HepG2 (cell line): Measurements from ENCODE around the gene P3H4. TPM values are rescaled to one million over a fixed set of nuclear protein-coding genes. Genes with fewer than 3 reads are reported as not detected.

Source experiments
- ARID2 ChIP-seq: sonication (generic); formaldehyde crosslinking; IDR thresholded peaks from 2 replicates; pipeline ENCODE4 v1.8.1; 2022; ENCODE audit warnings: mild to moderate bottlenecking, missing genetic modification reagents, borderline replicate concordance
- CEBPG ChIP-seq: IDR thresholded peaks from 2 replicates; pipeline ENCODE4 v1.6.1; 2016
- CENPBD1 ChIP-seq: sonication (generic); formaldehyde crosslinking; IDR thresholded peaks from 2 replicates; pipeline ENCODE4 v1.8.0; 2022; ENCODE audit warnings: missing genetic modification reagents, low read depth, mild to moderate bottlenecking, borderline replicate concordance
- CENPT ChIP-seq: sonication (generic); formaldehyde crosslinking; IDR thresholded peaks from 2 replicates; pipeline ENCODE4 v1.8.0; 2022; ENCODE audit warnings: low read depth, mild to moderate bottlenecking, moderate library complexity, missing genetic modification reagents
- CHD2 ChIP-seq: IDR thresholded peaks from 2 replicates; pipeline ENCODE4 v1.6.1; 2011; ENCODE audit warnings: low read depth, low read length, improper control_type of control experiment
- FIP1L1 ChIP-seq: fragments of 200-400 bp; formaldehyde crosslinking; IDR thresholded peaks from 2 replicates; pipeline ENCODE4 v1.6.1; 2018; ENCODE audit warnings: low read depth, mild to moderate bottlenecking, low read length, moderate library complexity, borderline replicate concordance; ENCODE audit not compliant: insufficient read depth
- GTF3A ChIP-seq: sonication (generic); formaldehyde crosslinking; conservative IDR thresholded peaks from 2 replicates; pipeline ENCODE4 v1.4.0; 2020; ENCODE audit warnings: mild to moderate bottlenecking, missing genetic modification reagents
- PBX2 ChIP-seq: IDR thresholded peaks from 2 replicates; pipeline ENCODE4 v1.6.1; 2016; ENCODE audit warnings: control low read depth
- POLR2A ChIP-seq, 2 experiments: IDR thresholded peaks; 2 replicates each; pipeline ENCODE4 v1.6.1; 2011; ENCODE audit warnings: low read depth in 2 of 2, low read length in 2 of 2, mild to moderate bottlenecking in 1 of 2, moderate library complexity in 1 of 2; ENCODE audit not compliant: insufficient read depth in 1 of 2
- RBFOX2 ChIP-seq: fragments of 200-400 bp; formaldehyde crosslinking; IDR thresholded peaks from 2 replicates; pipeline ENCODE4 v1.6.1; 2017; ENCODE audit warnings: low read depth, mild to moderate bottlenecking, low read length
- RORA ChIP-seq: sonication (generic); formaldehyde crosslinking; IDR thresholded peaks from 2 replicates; pipeline ENCODE4 v1.5.0; 2020; ENCODE audit warnings: mild to moderate bottlenecking, missing genetic modification reagents, moderate library complexity
- SP4 ChIP-seq: sonication (generic); formaldehyde crosslinking; IDR thresholded peaks from 2 replicates; pipeline ENCODE4 v1.8.1; 2023; ENCODE audit warnings: mild to moderate bottlenecking, missing genetic modification reagents
- ZBTB42 ChIP-seq: sonication (generic); formaldehyde crosslinking; IDR thresholded peaks from 2 replicates; pipeline ENCODE4 v1.5.0; 2020; ENCODE audit warnings: mild to moderate bottlenecking, missing genetic modification reagents
- ZNF230 ChIP-seq: sonication (generic); formaldehyde crosslinking; IDR thresholded peaks from 2 replicates; pipeline ENCODE4 v1.4.0; 2020; ENCODE audit warnings: mild to moderate bottlenecking, missing genetic modification reagents
- ZNF543 ChIP-seq: sonication (generic); formaldehyde crosslinking; IDR thresholded peaks from 2 replicates; pipeline ENCODE4 v1.4.0; 2020; ENCODE audit warnings: mild to moderate bottlenecking, missing genetic modification reagents
- ZNF563 ChIP-seq: sonication (generic); formaldehyde crosslinking; IDR thresholded peaks from 2 replicates; pipeline ENCODE4 v1.8.0; 2022; ENCODE audit warnings: mild to moderate bottlenecking, moderate library complexity, missing genetic modification reagents
- ZNF639 ChIP-seq: conservative IDR thresholded peaks from 2 replicates; pipeline ENCODE4 v1.6.1; 2018; ENCODE audit warnings: missing genetic modification reagents
- polyA plus RNA-seq, 8 experiments: library from polyadenylated mRNA; depleted of rRNA in 3 of 8; stranded (reverse) in 7 of 8; unstranded in 1 of 8; fragments of >200 nt; fragmentation: Illumina TruSeq in 4 of 8; extraction: Trizol in 4 of 8; gene quantifications; 2 replicates each; pipeline versions ENCODE4 v1.2.1 to v1.2.3, GENCODE V29; 2011 to 2016; ENCODE audit warnings: low read depth in 4 of 8, missing spikeins in 1 of 8, mixed read lengths in 1 of 8; ENCODE audit not compliant: insufficient read depth in 1 of 8
- total RNA-seq, 5 experiments: library from RNA; depleted of rRNA; stranded (reverse); fragments of >200 nt; fragmentation: Illumina TruSeq; extraction: Trizol; gene quantifications; 2 replicates each; pipeline ENCODE4 v1.2.3, GENCODE V29; 2016; ENCODE audit warnings: low read depth in 1 of 5
- TF ChIP-seq, protein P1 (sequence below): IDR thresholded peaks from 2 replicates; pipeline ENCODE4 v1.6.1; 2016; ENCODE audit warnings: low read depth, control low read depth
- TF ChIP-seq, protein P2 (sequence below): sonication (generic); formaldehyde crosslinking; IDR thresholded peaks from 2 replicates; pipeline ENCODE4 v1.5.1; 2020; ENCODE audit warnings: missing genetic modification reagents, mild to moderate bottlenecking, borderline replicate concordance
- TF ChIP-seq, protein P3 (sequence below): IDR thresholded peaks from 2 replicates; pipeline ENCODE4 v1.6.1; 2016; ENCODE audit warnings: low read depth
- TF ChIP-seq, protein P4 (sequence below): sonication (generic); IDR thresholded peaks from 2 replicates; pipeline ENCODE4 v1.6.1; 2016; ENCODE audit warnings: low read depth, borderline replicate concordance

The P3H4 gene
- total and polyA plus RNA-seq, 2 of the 13 experiments (the other 11 are each of a cell fraction or from before 2014, with no cell fraction given), result 37.1 to 50.6 TPM

DNA sequence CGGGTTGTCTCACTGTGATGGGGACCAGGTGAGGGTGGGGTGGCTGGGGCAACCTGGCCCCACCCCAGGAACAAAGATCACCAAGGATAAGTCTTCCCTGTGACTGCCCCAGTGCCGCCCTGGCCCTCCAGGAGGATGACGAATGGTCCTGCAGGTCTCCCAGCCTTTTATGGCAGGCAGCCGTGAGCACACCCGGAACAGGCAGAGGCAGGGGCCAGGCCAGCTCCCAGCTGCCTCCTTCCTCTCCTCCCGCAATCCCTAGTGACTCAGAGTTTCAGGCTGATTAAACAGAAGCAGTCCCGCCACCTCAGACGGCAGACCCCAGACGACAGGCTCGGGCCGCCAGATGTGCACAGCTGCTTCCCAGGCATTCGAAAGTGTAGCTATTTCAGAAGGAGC is 38.6 kb downstream of the P3H4 start (continued):
- TF ChIP-seq PBX2 (0 out of 2 replicates have a peak, but pooled peaks have one; percentile 5), SP4 (CRISPR knock-in tag) (no peak), ZNF230 (CRISPR knock-in tag) (peak; percentile 64; the same call in 1 of the 2 replicates), CENPT (CRISPR knock-in tag) (no peak), FIP1L1 (0 out of 2 replicates have a peak, but pooled peaks have one; percentile 13), CENPBD1 (CRISPR knock-in tag) (no peak), CHD2 (no peak), ZNF639 (CRISPR knock-in tag) (0 out of 2 replicates have a peak, but pooled peaks have one; percentile 14), GTF3A (CRISPR knock-in tag) (0 out of 2 replicates have a peak, but pooled peaks have one; percentile 74), POLR2A (IDR thresholded peaks at IDR 0.05; ENCODE audit: insufficient read depth in 1 of 2, low read depth in 2 of 2, low read length in 2 of 2) (peak in 1 of 2 experiments; percentile 24; a peak in 1 of 4 replicates), CEBPG (CRISPR knock-in tag) (0 out of 2 replicates have a peak, but pooled peaks have one; percentile 3), RBFOX2 (peak; percentile 51), ZBTB42 (CRISPR knock-in tag) (peak; percentile 22; the same call in 1 of the 2 replicates), ZNF563 (CRISPR knock-in tag) (no peak), ZNF543 (CRISPR knock-in tag) (0 out of 2 replicates have a peak, but pooled peaks have one; percentile 60), RORA (CRISPR knock-in tag) (no peak), ARID2 (CRISPR knock-in tag) (peak; percentile 27; the same call in 1 of the 2 replicates)
- TF ChIP-seq, protein P1, sequence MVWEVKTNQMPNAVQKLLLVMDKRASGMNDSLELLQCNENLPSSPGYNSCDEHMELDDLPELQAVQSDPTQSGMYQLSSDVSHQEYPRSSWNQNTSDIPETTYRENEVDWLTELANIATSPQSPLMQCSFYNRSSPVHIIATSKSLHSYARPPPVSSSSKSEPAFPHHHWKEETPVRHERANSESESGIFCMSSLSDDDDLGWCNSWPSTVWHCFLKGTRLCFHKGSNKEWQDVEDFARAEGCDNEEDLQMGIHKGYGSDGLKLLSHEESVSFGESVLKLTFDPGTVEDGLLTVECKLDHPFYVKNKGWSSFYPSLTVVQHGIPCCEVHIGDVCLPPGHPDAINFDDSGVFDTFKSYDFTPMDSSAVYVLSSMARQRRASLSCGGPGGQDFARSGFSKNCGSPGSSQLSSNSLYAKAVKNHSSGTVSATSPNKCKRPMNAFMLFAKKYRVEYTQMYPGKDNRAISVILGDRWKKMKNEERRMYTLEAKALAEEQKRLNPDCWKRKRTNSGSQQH (CRISPR knock-in tag), result no peak; the same call in 1 of the 2 replicates
- TF ChIP-seq, protein P2, sequence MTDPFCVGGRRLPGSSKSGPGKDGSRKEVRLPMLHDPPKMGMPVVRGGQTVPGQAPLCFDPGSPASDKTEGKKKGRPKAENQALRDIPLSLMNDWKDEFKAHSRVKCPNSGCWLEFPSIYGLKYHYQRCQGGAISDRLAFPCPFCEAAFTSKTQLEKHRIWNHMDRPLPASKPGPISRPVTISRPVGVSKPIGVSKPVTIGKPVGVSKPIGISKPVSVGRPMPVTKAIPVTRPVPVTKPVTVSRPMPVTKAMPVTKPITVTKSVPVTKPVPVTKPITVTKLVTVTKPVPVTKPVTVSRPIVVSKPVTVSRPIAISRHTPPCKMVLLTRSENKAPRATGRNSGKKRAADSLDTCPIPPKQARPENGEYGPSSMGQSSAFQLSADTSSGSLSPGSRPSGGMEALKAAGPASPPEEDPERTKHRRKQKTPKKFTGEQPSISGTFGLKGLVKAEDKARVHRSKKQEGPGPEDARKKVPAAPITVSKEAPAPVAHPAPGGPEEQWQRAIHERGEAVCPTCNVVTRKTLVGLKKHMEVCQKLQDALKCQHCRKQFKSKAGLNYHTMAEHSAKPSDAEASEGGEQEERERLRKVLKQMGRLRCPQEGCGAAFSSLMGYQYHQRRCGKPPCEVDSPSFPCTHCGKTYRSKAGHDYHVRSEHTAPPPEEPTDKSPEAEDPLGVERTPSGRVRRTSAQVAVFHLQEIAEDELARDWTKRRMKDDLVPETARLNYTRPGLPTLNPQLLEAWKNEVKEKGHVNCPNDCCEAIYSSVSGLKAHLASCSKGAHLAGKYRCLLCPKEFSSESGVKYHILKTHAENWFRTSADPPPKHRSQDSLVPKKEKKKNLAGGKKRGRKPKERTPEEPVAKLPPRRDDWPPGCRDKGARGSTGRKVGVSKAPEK (CRISPR knock-in tag), result no peak
- TF ChIP-seq, protein P3, sequence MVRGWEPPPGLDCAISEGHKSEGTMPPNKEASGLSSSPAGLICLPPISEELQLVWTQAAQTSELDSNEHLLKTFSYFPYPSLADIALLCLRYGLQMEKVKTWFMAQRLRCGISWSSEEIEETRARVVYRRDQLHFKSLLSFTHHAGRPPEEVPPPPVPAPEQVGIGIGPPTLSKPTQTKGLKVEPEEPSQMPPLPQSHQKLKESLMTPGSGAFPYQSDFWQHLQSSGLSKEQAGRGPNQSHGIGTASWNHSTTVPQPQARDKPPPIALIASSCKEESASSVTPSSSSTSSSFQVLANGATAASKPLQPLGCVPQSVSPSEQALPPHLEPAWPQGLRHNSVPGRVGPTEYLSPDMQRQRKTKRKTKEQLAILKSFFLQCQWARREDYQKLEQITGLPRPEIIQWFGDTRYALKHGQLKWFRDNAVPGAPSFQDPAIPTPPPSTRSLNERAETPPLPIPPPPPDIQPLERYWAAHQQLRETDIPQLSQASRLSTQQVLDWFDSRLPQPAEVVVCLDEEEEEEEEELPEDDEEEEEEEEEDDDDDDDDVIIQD (CRISPR knock-in tag), result no peak
- TF ChIP-seq, protein P4, sequence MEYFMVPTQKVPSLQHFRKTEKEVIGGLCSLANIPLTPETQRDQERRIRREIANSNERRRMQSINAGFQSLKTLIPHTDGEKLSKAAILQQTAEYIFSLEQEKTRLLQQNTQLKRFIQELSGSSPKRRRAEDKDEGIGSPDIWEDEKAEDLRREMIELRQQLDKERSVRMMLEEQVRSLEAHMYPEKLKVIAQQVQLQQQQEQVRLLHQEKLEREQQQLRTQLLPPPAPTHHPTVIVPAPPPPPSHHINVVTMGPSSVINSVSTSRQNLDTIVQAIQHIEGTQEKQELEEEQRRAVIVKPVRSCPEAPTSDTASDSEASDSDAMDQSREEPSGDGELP, result peak; percentile 51; the same call in 1 of the 2 replicates
